IPS DF 6.9 (cell line): ENCODE results near the gene INPP5B.
A peak's percentile ranks its signal among the peaks of the same experiment; 100 is the strongest.

ENCODE experiments used
- DNase-seq: peaks from one replicate; pipeline ENCODE4 v3.0.0-alpha.2; 2013; ENCODE audit warnings: low read depth, low spot score
- H3K27ac ChIP-seq: one replicate; pipeline ENCODE4 v1.5.1; 2013; ENCODE audit warnings: low read length, control low read depth
- H3K27me3 ChIP-seq: 2 replicates; pipeline ENCODE4 v1.6.1; 2013; ENCODE audit warnings: mild to moderate bottlenecking, low read length; ENCODE audit not compliant: control insufficient read depth, insufficient read depth
- H3K36me3 ChIP-seq: 2 replicates; pipeline ENCODE4 v1.6.1; 2013; ENCODE audit warnings: low read length; ENCODE audit not compliant: control insufficient read depth, insufficient read depth
- H3K4me1 ChIP-seq: 2 replicates; pipeline ENCODE4 v1.6.1; 2013; ENCODE audit warnings: low read length; ENCODE audit not compliant: control insufficient read depth, insufficient read depth
- H3K4me3 ChIP-seq: 2 replicates; pipeline ENCODE4 v1.5.1; 2013; ENCODE audit warnings: mild to moderate bottlenecking, low read length
- H3K9me3 ChIP-seq: 2 replicates; pipeline ENCODE4 v1.6.1; 2013; ENCODE audit warnings: low read length, inconsistent platforms; ENCODE audit not compliant: control insufficient read depth, insufficient read depth
- WGBS: extraction: QIAGEN DNeasy Blood & Tissue Kit; methylation state at CpG from one replicate; pipeline ENCODE4 v1.1.7; 2013; ENCODE audit warnings: mixed read lengths, missing lambda C conversion rate; ENCODE audit not compliant: insufficient read length, insufficient coverage; 5-methylcytosine and 5-hydroxymethylcytosine counted together

INPP5B gene

DNA sequence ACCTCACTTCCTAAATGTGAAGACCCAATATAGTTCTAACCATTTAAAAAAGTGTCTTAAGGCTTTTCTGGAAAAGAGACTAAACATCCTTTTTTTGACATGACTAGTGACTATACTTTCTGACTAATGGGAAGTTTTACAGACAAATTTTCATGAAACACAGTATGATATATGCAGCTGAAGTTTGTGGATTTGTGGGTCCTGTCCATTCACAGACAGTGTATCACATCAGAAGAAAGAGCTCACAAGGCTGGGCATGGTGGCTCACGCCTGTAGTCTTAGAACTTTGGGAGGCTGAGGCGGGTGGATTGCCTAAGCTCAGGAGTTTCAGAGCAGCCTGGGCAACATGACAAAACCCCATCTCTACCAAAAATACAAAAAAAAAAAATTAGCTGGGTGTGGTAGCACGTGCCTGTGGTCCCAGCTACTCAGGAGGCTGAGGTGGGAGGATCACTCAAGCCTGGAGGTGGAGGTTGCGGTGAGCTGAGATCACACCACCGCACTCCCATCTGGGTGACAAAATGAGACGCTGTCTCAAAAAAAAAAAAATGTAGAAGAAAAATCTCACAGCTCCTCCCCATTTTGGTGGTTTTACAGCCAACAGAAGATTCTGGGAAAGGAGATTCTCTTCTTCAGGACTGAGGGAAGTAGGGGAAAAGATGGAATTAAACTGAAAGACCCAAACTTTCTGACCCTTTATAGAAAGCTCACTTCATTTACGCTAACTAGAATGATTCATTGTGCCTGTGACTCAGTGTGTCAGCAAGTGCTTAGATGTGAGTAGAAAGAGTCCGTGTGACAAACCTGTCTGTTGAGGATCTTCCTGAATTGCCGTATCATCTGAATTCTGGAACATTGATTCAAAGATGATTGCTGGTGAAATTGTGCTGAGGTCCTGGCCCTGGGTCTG lies 123.7 kb downstream of the INPP5B start:
- no CpG with 5 or more reads among the region's 9 CpGs for WGBS
- Histone ChIP-seq H3K4me1 (no peaks in the 10 kb centered on the region), H3K9me3 (no peaks in the 10 kb centered on the region), H3K36me3 (peaks cover 11% of the 10 kb centered on the region), H3K27ac (no peak overlapping the region), H3K27me3 (no peaks in the 10 kb centered on the region), H3K4me3 (no peak overlapping the region)
- no peak for DNase-seq

DNA sequence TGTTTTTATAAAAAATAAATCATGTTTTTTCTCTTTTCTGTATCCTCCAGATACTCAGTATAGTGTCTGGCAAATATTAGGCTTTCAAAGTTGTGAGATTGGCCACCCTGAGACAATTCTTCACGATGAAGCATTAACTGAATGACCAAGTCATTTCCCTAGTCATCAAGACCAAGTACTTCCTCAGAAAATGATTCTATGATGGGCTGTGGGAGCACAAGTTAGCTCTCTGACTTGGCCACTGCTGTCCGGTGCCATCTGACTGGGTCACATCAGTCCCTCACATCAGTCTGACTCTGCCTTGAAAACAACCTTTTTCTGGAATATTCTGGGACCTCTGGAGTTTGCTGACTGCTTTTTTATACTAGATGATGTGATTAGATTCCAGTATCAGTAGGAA lies 125.4 kb downstream of the INPP5B start:
- no peaks in the 10 kb centered on the region for H3K27me3 ChIP-seq
- no peak for DNase-seq
- H3K36me3 ChIP-seq, result peaks cover 11% of the 10 kb centered on the region
- no CpG with 5 or more reads among the region's 2 CpGs for WGBS
- no peak overlapping the region for H3K27ac ChIP-seq
- H3K4me3 ChIP-seq, result no peak overlapping the region
- no peaks in the 10 kb centered on the region for H3K4me1 ChIP-seq
- H3K9me3 ChIP-seq, result no peaks in the 10 kb centered on the region

DNA sequence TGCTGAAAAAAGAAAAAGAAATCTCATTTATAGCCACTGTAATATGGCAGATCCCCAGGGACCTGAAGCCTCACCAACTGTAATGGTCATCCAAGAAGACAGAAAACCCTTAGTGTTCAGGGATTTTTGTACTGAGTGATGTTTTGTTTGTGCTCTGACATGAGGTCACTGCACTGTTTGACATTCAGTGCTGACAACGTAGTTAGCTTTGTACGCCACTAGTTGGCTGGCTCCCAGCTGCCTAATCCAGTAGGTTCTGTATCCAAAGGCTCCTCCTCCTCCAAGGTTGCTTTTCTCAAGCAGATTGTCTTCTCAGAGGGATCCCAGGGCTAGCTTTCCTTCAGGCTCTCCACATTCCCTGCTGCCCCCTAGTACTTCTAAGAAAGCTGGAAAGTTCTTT lies 129.4 kb downstream of the INPP5B start:
- H3K27ac ChIP-seq, result no peak overlapping the region
- no peak for DNase-seq
- H3K27me3 ChIP-seq, result no peaks in the 10 kb centered on the region
- no CpG with 5 or more reads among the region's 2 CpGs for WGBS
- H3K4me1 ChIP-seq, result no peaks in the 10 kb centered on the region
- no peaks in the 10 kb centered on the region for H3K9me3 ChIP-seq
- H3K36me3 ChIP-seq, result peaks cover 9% of the 10 kb centered on the region
- no peak overlapping the region for H3K4me3 ChIP-seq

DNA sequence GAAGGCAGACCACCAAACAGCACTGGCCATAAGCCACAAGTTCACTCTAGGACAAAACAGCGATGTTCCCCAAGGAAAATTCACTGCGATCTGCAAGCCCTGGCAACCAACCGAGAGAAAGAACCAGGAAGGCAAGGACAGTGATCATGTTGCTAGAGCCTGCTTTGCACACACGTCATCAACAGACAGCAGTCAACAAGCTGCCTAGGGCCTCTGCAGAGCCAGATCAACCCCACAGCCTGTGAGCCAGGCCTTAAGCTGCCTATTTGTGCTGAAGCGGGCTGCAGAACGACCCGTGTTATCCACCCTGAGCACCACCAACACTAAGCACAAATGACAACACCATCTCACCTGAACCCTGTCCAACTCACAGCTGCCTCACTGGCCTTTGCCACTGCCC lies 132.6 kb downstream of the INPP5B start:
- no peak overlapping the region for H3K27ac ChIP-seq
- H3K36me3 ChIP-seq, result no peaks in the 10 kb centered on the region; the same call in 1 of the 2 replicates
- no peaks in the 10 kb centered on the region for H3K27me3 ChIP-seq
- WGBS, result no CpG with 5 or more reads among the region's 7 CpGs
- H3K4me1 ChIP-seq, result no peaks in the 10 kb centered on the region
- no peaks in the 10 kb centered on the region for H3K9me3 ChIP-seq
- DNase-seq, result no peak
- no peak overlapping the region for H3K4me3 ChIP-seq

DNA sequence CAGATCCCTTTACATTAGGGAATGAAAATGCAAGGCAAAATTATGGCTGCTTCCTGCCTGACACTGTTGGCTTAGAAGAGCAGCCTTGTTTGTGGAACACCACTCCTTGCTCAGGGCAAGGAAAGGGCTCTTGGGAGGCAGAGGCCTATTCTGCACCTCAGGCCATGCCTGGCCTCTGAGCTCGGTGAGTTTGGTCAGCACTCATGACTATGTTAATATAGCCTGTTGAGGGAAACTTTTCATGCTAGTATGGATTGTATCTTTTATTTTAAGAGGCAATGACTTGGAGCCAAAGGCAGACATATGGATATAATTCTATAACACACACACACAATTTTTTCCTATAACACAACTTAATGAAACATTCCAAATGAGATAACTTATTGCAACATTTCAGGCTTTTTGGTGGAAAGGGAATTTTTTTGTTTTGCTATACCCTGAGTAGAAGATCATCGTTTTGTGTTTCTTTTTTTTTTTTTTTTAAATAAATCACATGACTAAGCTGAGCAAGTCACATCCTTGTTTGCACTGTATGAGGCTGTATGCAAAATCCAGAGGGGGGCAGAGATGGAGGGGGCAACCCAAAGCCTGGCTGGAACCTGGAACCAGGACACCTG lies 133.2 kb downstream of the INPP5B start:
- Histone ChIP-seq H3K27ac (no peak overlapping the region), H3K36me3 (no peaks in the 10 kb centered on the region; the same call in 1 of the 2 replicates), H3K27me3 (no peaks in the 10 kb centered on the region), H3K4me1 (no peaks in the 10 kb centered on the region), H3K4me3 (no peak overlapping the region), H3K9me3 (no peaks in the 10 kb centered on the region)
- no peak for DNase-seq
- no CpG with 5 or more reads among the region's 2 CpGs for WGBS

DNA sequence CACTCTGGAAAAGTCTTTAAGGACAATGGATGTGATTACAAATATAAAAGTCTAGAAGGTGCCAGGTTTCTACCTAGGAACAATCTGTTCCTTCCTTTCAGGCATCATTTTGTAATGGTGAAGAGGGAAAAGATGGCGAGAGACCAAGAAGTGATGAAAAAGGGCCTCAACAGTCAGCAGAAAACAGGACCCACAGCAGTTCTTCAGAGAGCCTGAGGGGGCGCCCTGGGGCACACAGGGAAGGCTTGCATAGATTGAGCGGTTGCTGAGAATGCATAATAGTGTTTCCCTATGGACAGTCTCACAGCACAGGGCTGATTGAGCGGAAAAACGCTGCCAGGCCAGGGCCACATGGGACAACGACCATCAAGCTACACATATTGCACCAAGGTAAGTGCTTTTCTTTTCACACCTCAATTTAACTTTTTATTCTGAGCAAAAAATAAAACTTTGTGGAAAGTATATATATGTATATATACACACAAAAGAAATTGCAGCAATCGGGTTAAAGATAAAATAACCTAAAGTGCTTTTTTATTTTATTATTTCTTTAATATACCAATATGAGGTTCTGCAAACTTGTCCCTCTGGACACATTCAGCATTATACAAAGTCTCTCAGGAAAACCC lies 135.7 kb downstream of the INPP5B start:
- H3K27me3 ChIP-seq, result no peaks in the 10 kb centered on the region

More for the DNA sequence above, 135.7 kb downstream of the INPP5B start:
- H3K36me3 ChIP-seq, result peaks cover 2% of the 10 kb centered on the region; the same call in 1 of the 2 replicates
- no peak overlapping the region for H3K4me3 ChIP-seq
- no CpG with 5 or more reads among the region's 7 CpGs for WGBS
- no peak overlapping the region for H3K27ac ChIP-seq
- no peaks in the 10 kb centered on the region for H3K4me1 ChIP-seq
- DNase-seq, result peak; percentile 55
- no peaks in the 10 kb centered on the region for H3K9me3 ChIP-seq
